A549 (cell line): ENCODE results near the gene PSMD6. TPM values are rescaled to one million over a fixed set of nuclear protein-coding genes. Genes with fewer than 3 reads are reported as not detected.

Experiments
- ATAC-seq, 2 experiments: fragments of 200-7000 bp in 1 of 2; fragments of >200 bp in 1 of 2; cut with Nextera tagmentation in 1 of 2; cut with Tn5 transposase in 1 of 2; 3 replicates each; pipeline versions ENCODE4 v1.8.0 to v1.9.1; 2018 to 2020; ENCODE audit warnings: mild to moderate bottlenecking in 1 of 2, moderate library complexity in 1 of 2
- CTCF ChIA-PET: fragments of 300-600 bp; sonication (Branson Sonifier 250); formaldehyde crosslinking; extraction: SDS; loops from one replicate; lab custom pipeline; 2021; ENCODE audit warnings: antibody characterized with exemption, inconsistent platforms; lab: Yijun Ruan, JAX
- POLR2A ChIA-PET: fragments of 350-600 bp; formaldehyde crosslinking; extraction: SDS; loops from one replicate; lab custom pipeline; 2021; ENCODE audit warnings: antibody characterized with exemption, inconsistent platforms; lab: Yijun Ruan, JAX
- DNase-seq, 2 experiments: peaks; one replicate each; pipeline versions ENCODE4 v3.0.0 to v3.0.0-alpha.2; 2011 to 2016; ENCODE audit warnings: low read depth in 1 of 2, low spot score in 1 of 2
- FAIRE-seq: peaks from 2 replicates; lab custom pipeline; 2011; peaks lifted over from hg19 to GRCh38; lab: Jason Lieb, UNC
- H3K27ac ChIP-seq, 2 experiments: fragments of >200 bp; sonication (Bioruptor Twin); formaldehyde crosslinking; 3 replicates each; pipeline ENCODE4 v1.5.1; 2016 to 2017
- H3K4me1 ChIP-seq: fragments of >200 bp; sonication (Bioruptor Twin); formaldehyde crosslinking; 3 replicates; pipeline ENCODE4 v1.6.1; 2016
- H3K4me2 ChIP-seq: fragments of >200 bp; sonication (Bioruptor Twin); formaldehyde crosslinking; 3 replicates; pipeline ENCODE4 v1.6.1; 2016
- H3K4me3 ChIP-seq: fragments of >200 bp; sonication (Bioruptor Twin); formaldehyde crosslinking; 3 replicates; pipeline ENCODE4 v1.5.1; 2016
- H3K9me3 ChIP-seq: fragments of >200 bp; sonication (Bioruptor Twin); formaldehyde crosslinking; 3 replicates; pipeline ENCODE4 v1.6.1; 2016
- CBX2 ChIP-seq: fragments of 200-600 bp; sonication (generic); IDR thresholded peaks from 2 replicates; pipeline ENCODE4 v1.6.1; 2016; ENCODE audit warnings: low read depth, mild to moderate bottlenecking, borderline replicate concordance
- CEBPB ChIP-seq, 2 experiments: fragments of >200 bp in 1 of 2; sonication (Bioruptor Twin) in 1 of 2; formaldehyde crosslinking in 1 of 2; IDR thresholded peaks; 2 replicates each; pipeline ENCODE4 v1.6.1; 2012 to 2016
- CHD2 ChIP-seq: fragments of 150-350 bp; IDR thresholded peaks from 2 replicates; pipeline ENCODE4 v1.6.1; 2014; ENCODE audit warnings: low read length; ENCODE audit not compliant: partially characterized antibody
- EP300 ChIP-seq, 2 experiments: fragments of >200 bp; sonication (Bioruptor Twin); formaldehyde crosslinking; IDR thresholded peaks; 2 replicates in 1 of 2; 3 replicates in 1 of 2; pipeline ENCODE4 v1.6.1; 2016 to 2017
- ESRRA ChIP-seq: fragments of 150-350 bp; IDR thresholded peaks from 2 replicates; pipeline ENCODE4 v1.6.1; 2014; ENCODE audit warnings: mild to moderate bottlenecking, low read length, borderline replicate concordance
- FOSB ChIP-seq: fragments of 250-450 bp; sonication (Bioruptor Pico); IDR thresholded peaks from 2 replicates; pipeline ENCODE4 v1.5.0; 2020; ENCODE audit warnings: mild to moderate bottlenecking, moderate library complexity
- FOSL2 ChIP-seq, 2 experiments: fragments of 450-650 bp in 1 of 2; fragments of >200 bp in 1 of 2; sonication (Bioruptor Twin) in 1 of 2; formaldehyde crosslinking; IDR thresholded peaks; 2 replicates each; pipeline versions ENCODE4 v1.5.0 to v1.6.1; 2016 to 2020; ENCODE audit warnings: mild to moderate bottlenecking in 1 of 2, moderate library complexity in 1 of 2
- GATA3 ChIP-seq: IDR thresholded peaks from 2 replicates; pipeline ENCODE4 v1.6.1; 2012; ENCODE audit warnings: borderline replicate concordance
- HOXA7 ChIP-seq: fragments of 250-450 bp; sonication (Bioruptor Pico); IDR thresholded peaks from 2 replicates; pipeline ENCODE4 v1.5.0; 2020; ENCODE audit warnings: mild to moderate bottlenecking, moderate library complexity
- JUN ChIP-seq, 2 experiments: fragments of >200 bp; sonication (Bioruptor Twin); formaldehyde crosslinking; IDR thresholded peaks; 2 replicates in 1 of 2; 3 replicates in 1 of 2; pipeline ENCODE4 v1.6.1; 2016 to 2017
- JUNB ChIP-seq: fragments of >200 bp; sonication (Bioruptor Twin); formaldehyde crosslinking; IDR thresholded peaks from 2 replicates; pipeline ENCODE4 v1.6.1; 2016
- KDM5A ChIP-seq: fragments of 200-600 bp; sonication (generic); IDR thresholded peaks from 2 replicates; pipeline ENCODE4 v1.6.1; 2016; ENCODE audit warnings: antibody characterized with exemption, mild to moderate bottlenecking
- MAFK ChIP-seq: fragments of 450-650 bp; IDR thresholded peaks from 2 replicates; pipeline ENCODE4 v1.6.1; 2014; ENCODE audit not compliant: partially characterized antibody
- NFE2L2 ChIP-seq: fragments of 150-350 bp; conservative IDR thresholded peaks from 2 replicates; pipeline ENCODE4 v1.6.1; 2014; ENCODE audit warnings: low read length
- NR3C1 ChIP-seq: fragments of >200 bp; sonication (Bioruptor Twin); formaldehyde crosslinking; IDR thresholded peaks from 3 replicates; pipeline ENCODE4 v1.6.1; 2017
- PHF8 ChIP-seq: fragments of 200-600 bp; sonication (generic); IDR thresholded peaks from 2 replicates; pipeline ENCODE4 v1.6.1; 2016; ENCODE audit warnings: low read depth, mild to moderate bottlenecking, antibody characterized with exemption, moderate library complexity, borderline replicate concordance
- POLR2AphosphoS2 ChIP-seq: conservative IDR thresholded peaks from 2 replicates; pipeline ENCODE4 v1.6.1; 2012; ENCODE audit warnings: low read length, improper control_type of control experiment, inconsistent platforms
- RARB ChIP-seq: fragments of 250-450 bp; sonication (Bioruptor Pico); IDR thresholded peaks from 2 replicates; pipeline ENCODE4 v1.8.0; 2021; ENCODE audit warnings: mild to moderate bottlenecking, moderate library complexity
- RCOR1 ChIP-seq: fragments of 150-350 bp; IDR thresholded peaks from 2 replicates; pipeline ENCODE4 v1.6.1; 2014; ENCODE audit warnings: antibody characterized with exemption, low read length, low read depth
- RFX5 ChIP-seq: fragments of 450-650 bp; IDR thresholded peaks from 2 replicates; pipeline ENCODE4 v1.7.1; 2014; ENCODE audit warnings: antibody characterized with exemption, mild to moderate bottlenecking, moderate library complexity
- SMC3 ChIP-seq: fragments of >200 bp; sonication (Bioruptor Twin); formaldehyde crosslinking; IDR thresholded peaks from 3 replicates; pipeline ENCODE4 v1.6.1; 2018; ENCODE audit warnings: inconsistent platforms
- TFCP2L1 ChIP-seq: fragments of 250-450 bp; sonication (Bioruptor Pico); IDR thresholded peaks from 2 replicates; pipeline ENCODE4 v1.5.0; 2021; ENCODE audit warnings: mild to moderate bottlenecking
- ZFP36 ChIP-seq: fragments of 450-650 bp; IDR thresholded peaks from 2 replicates; pipeline ENCODE4 v1.6.1; 2014; ENCODE audit warnings: borderline replicate concordance; ENCODE audit not compliant: partially characterized antibody
- WGBS: methylation state at CpG from one replicate; pipeline ENCODE4 v1.1.6; 2017; ENCODE audit errors: missing lambda C conversion rate; 5-methylcytosine and 5-hydroxymethylcytosine counted together
- polyA plus RNA-seq, 4 experiments: library from polyadenylated mRNA; depleted of rRNA in 3 of 4; stranded (reverse); fragments of >200 nt; fragmentation: RNase III in 1 of 4; extraction: RNeasy Plus Mini Kit Qiagen cat#74134 plus additional on column Dnase treatment in 1 of 4; gene quantifications; 2 replicates in 3 of 4; 3 replicates in 1 of 4; pipeline ENCODE4 v1.2.3, GENCODE V29; 2011 to 2017
- TF ChIP-seq, protein P1 (sequence below): fragments of >200 bp; sonication (Bioruptor Twin); formaldehyde crosslinking; IDR thresholded peaks from 2 replicates; pipeline ENCODE4 v1.6.1; 2016
- TF ChIP-seq, protein P2 (sequence below): fragments of 450-650 bp; IDR thresholded peaks from 2 replicates; pipeline ENCODE4 v1.6.1; 2014; ENCODE audit warnings: antibody characterized with exemption

PSMD6 gene
- polyA plus RNA-seq, 2 of the 4 experiments (the other 2 are of a cell fraction), result 76.8 to 117 TPM

DNA sequence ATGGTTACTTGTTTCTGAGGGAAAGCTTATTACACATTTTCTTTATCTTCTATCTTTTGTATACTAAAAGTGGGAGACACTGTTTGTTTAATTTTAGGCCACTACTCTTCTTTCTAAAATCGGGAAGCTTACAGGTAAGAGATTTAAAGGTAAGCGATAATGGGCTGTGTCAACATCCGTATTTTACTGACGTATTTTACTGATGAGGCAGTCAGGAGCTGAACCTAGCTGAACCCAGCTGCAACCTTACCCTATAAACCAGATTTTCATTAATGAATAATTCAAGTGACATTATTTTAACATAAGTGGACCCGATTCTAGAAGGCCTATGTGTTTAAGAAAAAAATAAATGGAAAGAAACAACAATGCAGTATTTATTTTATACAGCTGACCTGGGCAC, 13.1 kb downstream of the PSMD6 start:
- WGBS, result 83% methylated on average over 5 of the region's 5 CpGs
- POLR2A ChIA-PET, result no interaction called here
- TF ChIP-seq NFE2L2 (no peak), POLR2AphosphoS2 (no peak), NR3C1 (no peak), JUNB (no peak), GATA3 (no peak), CEBPB (IDR thresholded peaks at IDR 0.05) (no peak), ESRRA (no peak), TFCP2L1 (CRISPR knock-in tag) (no peak), EP300 (IDR thresholded peaks at IDR 0.05) (no peak), PHF8 (no peak), CHD2 (no peak), JUN (IDR thresholded peaks at IDR 0.05) (no peak), HOXA7 (CRISPR knock-in tag) (no peak), ZFP36 (no peak), MAFK (no peak), FOSL2 (IDR thresholded peaks at IDR 0.05) (no peak), FOSL2 (CRISPR knock-in tag; IDR thresholded peaks at IDR 0.05) (no peak), SMC3 (no peak), RFX5 (no peak), RCOR1 (no peak)
- TF ChIP-seq, protein P1, sequence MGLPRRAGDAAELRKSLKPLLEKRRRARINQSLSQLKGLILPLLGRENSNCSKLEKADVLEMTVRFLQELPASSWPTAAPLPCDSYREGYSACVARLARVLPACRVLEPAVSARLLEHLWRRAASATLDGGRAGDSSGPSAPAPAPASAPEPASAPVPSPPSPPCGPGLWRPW, result no peak
- TF ChIP-seq, all 56 proteins: peak for 0
- DNase-seq, result no peak
- ATAC-seq, result no peak
- no peak for FAIRE-seq
- Histone ChIP-seq H3K27ac (no peak overlapping the region), H3K9me3 (no peaks in the 10 kb centered on the region), H3K4me3 (no peak overlapping the region), H3K4me1 (peaks cover 7% of the 10 kb centered on the region; the same call in 1 of the 3 replicates), H3K4me2 (no peak overlapping the region)
- CTCF ChIA-PET, result no interaction called here

DNA sequence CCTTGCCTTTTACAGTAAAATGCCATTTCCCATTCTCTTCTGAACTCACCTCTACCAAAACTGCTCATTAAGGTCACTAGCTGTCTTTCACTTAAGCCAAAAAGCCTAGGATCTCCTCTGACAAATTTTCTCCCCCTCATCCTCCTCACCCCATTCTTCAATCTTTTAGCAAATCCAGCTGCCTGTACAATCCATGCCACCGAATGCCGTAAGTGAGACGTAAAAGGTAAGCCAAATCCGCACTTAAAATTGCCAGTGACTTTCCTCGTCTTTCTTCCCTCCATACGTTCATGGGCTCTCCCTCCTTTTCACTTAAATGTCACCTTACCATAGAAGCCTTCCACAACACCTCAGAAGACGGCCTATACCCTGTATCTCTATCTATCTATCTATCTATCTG, 13.8 kb downstream of the PSMD6 start:
- WGBS, result 82% methylated on average over 7 of the region's 7 CpGs
- Histone ChIP-seq H3K4me2 (no peak overlapping the region), H3K9me3 (no peaks in the 10 kb centered on the region), H3K27ac (no peak overlapping the region), H3K4me3 (no peak overlapping the region), H3K4me1 (peaks cover 7% of the 10 kb centered on the region; the same call in 1 of the 3 replicates)
- no peak for ATAC-seq
- TF ChIP-seq, protein P2, sequence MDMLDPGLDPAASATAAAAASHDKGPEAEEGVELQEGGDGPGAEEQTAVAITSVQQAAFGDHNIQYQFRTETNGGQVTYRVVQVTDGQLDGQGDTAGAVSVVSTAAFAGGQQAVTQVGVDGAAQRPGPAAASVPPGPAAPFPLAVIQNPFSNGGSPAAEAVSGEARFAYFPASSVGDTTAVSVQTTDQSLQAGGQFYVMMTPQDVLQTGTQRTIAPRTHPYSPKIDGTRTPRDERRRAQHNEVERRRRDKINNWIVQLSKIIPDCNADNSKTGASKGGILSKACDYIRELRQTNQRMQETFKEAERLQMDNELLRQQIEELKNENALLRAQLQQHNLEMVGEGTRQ, result no peak
- no peak for TF ChIP-seq FOSL2 (IDR thresholded peaks at IDR 0.05)
- no peak for TF ChIP-seq FOSL2 (CRISPR knock-in tag; IDR thresholded peaks at IDR 0.05)
- TF ChIP-seq KDM5A, result no peak
- TF ChIP-seq JUNB, result no peak
- no peak for TF ChIP-seq CHD2
- TF ChIP-seq RARB, result no peak
- no peak for TF ChIP-seq CBX2
- TF ChIP-seq EP300 (IDR thresholded peaks at IDR 0.05), result no peak
- TF ChIP-seq FOSB (CRISPR knock-in tag), result no peak
- DNase-seq, result no peak
- no peak for FAIRE-seq
- CTCF ChIA-PET, result interaction anchor here (2.2 kb wide), 1 partner anchor 14 kb away, joined by 11 read pairs; the partner anchor contains the start of gene PSMD6
- POLR2A ChIA-PET, result no interaction called here
